NCI-H748 (cell line): ENCODE results near the gene GKAP1.
"Not testable (repeated sequence)": the region's sequence is repeated elsewhere in the genome, so short reads cannot be mapped to it uniquely, and the experiment has no call there.

ENCODE experiments used
- DNase-seq: peaks from one replicate; lab custom pipeline; 2025; ENCODE audit not compliant: unreplicated experiment; lab: John Stamatoyannopoulos, UW

GKAP1 gene

DNA sequence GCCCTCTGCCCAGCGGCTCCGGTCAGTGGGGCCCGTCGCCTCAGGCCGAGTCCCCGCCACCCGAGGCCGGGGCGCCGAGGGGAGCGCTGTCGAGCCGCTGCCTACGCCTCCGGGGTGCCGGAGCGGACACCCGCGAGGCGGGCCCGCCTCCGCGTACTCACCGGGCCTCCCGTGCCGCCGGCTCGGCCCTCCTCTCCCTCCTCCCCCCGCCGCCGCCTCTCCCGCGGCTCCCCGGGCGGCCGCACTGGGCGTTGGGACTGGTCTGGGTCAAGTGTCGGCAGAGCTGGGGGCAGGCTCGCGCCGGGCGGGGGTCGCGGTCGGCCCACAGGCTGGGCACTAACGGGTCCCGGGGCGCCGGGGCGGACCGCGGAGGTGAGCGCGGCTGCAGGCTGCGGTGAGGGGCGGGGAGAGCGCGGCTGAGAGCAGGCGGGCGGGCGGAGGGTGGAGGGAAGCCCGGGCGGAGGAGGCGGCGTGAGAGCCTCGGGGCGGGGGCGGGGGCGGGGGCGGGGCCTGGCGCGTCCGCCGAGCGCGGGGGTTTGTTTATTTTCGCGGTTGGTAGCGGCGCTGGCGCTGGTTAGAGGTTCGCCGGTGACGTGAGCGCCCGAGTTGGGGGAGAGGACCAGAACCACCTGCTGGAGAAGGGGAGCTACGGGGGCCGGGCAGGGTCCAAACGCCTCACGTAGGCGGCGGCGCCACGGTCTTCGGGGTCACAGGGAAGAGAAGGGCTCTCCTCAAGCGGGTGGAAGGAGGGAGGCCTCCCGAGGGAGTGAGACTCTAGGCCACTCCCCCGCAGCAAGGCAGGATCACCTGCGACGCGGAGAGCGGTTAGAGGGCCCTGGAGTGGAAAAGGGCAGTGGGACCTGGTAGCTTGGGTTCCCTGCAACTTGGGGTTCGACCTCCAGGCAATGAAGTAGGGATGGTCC, at the start of gene GKAP1:
Gene GKAP1 (minus strand): TSS at position 414 of the 923 bp plus-strand sequence. CDS start 11,252 bp downstream, outside the sequence.
- peak; percentile 84 for DNase-seq

DNA sequence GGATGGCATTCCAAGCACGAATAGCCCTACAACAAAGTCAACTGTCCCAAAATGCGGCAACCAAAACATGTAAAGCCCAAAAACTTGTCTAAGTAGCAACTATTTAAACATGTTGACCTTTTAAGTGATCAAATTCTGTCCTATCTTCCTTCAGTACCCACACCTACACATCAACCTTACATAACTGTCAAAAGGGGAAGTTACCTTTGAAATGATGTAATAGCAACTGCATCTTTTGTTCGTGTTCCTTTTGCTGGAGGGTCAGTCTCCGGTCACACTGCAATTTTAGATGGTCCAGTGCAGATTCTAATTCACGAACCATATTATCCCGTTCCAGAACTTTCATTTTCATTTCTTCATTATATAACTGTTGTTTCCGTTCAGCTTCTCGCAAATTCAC, 32.3 kb upstream of the GKAP1 start:
- not testable (repeated sequence) for DNase-seq

DNA sequence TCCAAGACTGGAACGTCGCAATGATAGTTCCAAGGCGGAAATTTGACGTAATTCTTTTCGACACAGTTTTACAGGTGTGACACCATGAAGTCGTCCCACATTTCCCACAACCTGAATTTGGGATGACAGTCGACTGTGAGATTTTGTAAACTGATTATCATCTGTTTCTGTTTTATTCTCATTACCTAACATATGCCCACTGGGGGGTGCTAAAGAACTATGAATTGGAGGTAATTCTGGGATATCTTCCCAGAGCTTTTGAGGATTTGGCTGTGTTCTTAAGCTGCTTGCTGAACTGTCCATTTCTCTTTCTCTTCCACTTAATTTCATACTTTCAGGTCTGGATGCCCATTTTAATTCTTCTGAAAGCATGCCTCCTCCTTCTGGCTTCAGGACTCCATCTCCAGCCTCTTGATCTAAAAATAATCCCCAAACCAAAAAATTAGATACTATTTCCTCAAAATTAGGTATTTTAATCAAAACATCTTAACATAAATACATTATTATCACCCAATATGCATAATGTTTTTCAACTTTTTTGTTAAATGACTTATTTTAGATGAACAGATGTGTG, 19.6 kb upstream of the GKAP1 start:
- not testable (repeated sequence) for DNase-seq

DNA sequence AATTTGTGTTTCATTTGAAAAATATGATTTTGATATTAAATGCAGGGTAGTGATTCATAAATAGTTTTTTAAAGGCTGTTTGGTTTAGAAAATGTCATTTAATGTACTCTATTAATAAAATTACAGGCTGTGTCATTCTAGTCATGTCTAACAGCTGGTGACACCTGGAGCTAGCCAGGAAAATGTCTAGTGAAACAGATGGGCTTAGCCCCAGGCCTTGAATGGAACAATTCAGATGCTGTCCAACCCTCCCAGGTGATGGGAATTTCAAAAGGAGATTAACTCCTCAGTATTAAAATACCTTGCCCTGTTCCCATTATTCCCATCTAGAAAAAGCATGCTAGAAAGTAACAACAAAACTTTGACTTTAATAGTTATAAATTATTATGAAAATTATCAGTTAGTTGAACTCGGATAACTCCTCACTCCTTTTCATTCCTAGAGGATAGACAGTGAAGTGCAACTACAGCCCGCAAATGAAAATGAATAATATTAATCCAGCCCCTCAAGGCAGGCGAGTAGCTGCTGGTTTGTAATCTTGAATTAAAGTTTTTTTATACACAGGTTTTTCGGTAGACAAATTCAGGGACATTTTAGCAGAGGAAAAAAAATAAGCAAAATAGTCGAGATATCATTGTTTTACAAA, 13.0 kb upstream of the GKAP1 start:
- DNase-seq = peak; percentile 11

DNA sequence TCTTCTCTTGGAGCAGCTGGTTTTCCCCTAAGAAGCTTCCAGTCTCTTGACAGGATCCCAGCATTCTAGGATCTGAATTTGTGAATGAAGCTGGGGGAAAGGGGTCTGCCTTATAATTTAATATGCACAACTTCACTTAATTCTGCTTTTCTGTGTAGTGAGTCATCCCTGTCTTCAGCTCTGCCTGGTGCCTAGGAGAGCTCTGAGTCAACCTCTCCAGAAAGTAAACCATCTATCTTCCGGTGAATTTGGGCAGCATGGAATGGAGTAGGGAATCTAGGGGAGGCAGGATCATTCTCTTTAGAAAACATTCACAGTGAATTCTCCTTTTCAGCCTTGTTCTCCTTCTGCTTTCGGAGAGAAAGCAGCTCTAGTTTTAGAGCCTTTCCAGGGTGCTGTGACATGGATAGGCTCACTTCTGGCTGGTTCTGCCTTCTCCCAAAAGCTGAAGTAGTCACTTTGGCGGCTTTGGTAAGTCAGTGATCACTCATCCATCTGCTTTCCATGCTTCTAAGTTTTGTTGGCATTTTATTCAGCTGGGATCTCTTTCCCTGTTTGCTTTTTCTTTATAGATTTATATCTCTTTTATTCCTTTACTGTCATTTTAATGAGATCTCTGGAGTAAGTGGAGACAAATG, 7.5 kb upstream of the GKAP1 start:
- not testable (repeated sequence) for DNase-seq

DNA sequence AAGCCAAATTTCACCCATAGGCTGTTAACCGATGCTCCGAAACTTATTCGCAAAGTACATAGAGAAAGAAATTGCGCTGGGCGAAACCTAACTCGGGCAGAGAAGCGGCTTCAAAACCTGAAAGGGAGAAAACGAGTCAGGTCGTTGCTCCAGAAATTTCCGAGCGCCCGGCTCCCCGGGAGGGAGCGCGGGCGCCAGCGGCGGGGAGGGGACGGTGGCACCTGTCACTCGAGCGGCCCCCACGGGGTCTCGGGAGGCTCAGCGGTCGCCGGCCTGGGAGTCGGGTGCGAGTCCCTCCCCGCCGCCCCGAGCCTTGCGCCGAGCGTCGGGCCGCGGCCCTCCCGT, 586 bp downstream of the GKAP1 start:
- DNase-seq = peak; percentile 57

DNA sequence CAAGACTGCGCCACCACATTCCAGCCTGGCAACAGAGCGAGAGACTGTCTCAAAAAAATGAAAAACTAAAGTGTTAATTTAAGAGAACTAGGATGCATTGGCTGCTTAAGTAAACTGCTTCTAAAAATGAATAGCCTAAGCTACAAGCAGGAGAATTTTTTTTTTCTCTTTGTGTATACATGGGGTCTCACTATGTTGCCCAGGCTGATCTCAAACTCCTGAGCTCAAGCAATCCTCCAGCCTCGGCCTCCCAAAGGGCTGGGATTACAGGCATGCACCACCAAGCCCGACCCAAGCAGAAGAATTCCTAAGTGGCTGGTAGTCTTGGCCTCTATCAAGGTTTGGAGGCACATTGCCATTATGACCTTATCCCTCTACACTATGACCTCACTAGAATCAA, 2.4 kb downstream of the GKAP1 start:
- not testable (repeated sequence) for DNase-seq

DNA sequence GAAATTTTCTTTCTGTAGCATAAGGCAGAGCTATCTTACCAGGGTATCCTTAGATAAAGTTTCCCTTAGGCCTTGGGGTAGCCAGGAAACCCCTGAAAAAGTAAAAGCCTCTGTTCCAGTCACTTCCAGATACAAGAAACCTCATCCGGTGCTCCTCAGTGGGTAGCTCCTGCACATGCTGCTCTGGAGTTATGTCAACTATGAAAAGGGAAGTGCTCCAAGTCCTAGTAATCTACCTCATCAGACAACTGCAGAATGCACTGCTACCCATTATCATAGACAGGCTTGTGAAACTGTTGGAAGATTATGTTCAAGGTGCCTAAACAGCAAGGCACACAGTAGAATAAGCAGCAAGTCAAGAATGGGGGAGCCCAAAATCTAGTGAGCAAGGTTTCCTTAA, 8.4 kb downstream of the GKAP1 start:
- not testable (repeated sequence) for DNase-seq

DNA sequence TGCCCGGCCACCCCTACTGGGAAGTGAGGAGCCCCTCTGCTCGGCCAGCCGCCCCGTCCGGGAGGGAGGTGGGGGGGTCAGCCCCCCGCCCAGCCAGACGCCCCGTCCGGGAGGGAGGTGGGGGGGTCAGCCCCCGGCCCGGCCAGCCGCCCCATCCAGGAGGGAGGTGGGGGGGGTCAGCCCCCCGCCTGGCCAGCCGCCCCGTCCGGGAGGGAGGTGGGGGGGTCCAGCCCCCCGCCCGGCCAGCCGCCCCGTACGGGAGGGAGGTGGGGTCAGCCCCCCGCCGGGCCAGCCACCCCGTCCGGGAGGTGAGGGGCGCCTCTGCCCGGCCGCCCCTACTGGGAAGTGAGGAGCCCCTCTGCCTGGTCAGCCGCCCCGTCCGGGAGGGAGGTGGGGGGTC, 13.1 kb downstream of the GKAP1 start:
- not testable (repeated sequence) for DNase-seq

DNA sequence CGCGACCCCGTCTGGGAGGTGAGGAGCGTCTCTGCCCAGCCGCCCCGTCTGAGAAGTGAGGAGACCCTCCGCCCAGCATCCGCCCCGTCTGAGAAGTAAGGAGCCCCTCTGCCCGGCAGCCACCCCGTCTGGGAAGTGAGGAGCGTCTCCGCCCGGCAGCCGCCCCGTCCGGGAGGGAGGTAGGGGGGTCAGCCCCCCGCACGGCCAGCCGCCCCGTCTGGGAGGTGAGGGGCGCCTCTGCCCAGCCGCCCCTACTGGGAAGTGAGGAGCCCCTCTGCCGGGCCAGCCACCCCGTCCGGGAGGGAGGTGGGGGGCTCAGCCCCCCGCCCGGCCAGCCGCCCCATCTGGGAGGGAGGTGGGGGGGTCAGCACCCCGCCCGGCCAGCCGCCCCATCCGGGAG, 13.6 kb downstream of the GKAP1 start:
- not testable (repeated sequence) for DNase-seq

DNA sequence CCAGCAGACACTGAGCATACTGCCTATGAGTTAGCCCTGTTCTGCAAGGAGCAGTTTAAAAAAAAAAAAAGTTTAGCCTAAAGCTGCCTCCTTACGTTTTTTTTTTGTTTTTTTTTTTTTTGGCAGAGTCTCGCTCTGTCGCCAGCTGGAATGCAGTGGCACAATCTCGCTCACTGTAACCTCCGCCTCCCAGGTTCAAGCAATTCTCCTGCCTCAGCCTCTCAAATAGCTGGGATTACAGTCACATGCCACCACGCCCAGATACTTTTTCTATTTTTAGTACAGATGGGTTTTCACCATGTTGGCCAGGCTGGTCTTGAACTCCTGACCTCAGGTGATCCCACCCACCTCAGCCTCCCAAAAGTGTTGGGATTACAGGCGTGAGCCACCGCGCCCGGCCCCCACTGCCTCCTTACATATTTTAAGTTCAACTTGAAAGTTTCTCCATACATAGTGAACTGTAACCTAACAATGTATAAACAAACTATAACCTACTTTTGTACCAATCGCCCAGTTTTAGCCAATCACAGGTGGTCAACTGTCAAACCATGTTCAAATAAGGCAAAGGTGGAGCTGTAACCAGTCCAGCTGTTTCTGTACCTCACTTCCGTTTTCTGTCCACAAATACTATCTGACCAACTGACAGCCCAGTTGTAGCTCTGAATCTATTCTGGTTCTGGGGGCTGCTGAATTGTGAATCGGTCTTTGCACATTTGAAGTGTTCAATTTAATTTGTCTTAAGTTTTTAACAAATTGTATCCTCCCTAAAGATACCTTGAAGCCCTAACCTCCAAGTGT, 17.1 kb downstream of the GKAP1 start:
- DNase-seq = no peak

DNA sequence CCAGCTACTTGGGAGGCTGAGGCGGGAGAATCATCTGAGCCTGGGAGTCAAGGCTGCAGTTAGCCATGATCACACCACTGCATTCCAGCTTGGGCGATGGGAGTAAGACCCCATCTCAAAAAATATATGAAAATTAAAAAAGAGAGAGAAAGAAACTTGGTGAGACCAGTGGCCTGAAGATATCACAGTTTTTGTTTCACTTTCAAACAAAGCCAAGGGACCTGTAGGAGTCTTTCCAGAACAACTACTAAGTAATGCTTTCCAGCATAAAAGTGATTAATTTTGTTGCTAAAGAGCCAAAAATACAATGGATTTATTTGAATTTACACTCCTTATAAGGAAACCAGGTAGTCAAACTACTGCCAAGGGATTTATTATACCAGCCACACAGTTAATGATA, 23.5 kb downstream of the GKAP1 start:
- no peak for DNase-seq

DNA sequence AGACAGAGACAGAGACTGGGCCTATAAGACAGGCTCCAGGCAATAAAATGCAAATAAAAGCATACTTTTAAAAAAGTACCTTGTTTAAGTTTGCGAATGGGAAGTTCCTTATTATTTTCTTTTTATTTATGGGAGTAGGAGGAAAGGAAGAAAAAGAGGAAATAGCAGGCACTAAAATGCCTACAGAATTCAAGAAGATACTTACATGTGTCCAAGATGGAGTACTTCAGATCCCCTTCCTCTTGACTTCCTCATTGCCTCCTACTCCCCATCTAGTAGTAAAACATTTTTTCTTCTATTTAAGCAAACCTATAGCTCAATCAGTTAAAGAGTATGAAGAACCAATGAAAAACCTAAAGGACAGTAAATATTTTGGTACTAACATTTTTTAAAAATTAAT, 24.8 kb downstream of the GKAP1 start:
- no peak for DNase-seq

DNA sequence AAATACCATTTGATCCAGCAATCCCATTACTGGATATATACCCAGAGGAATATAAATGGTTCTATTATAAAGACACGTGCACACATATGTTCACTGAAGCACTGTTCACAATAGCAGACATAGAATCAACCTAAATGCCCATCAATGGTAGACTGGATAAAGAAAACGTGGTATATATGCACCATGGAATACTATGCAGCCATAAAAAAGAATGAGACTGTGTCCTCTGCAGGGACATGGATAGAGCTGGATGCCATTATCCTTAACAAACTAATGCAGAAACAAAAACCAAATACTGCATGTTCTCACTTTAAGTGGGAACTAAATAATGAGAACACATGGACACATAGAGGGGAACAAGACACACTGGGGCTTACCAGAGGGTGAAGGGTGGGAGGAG, 39.4 kb downstream of the GKAP1 start:
- DNase-seq = no peak

DNA sequence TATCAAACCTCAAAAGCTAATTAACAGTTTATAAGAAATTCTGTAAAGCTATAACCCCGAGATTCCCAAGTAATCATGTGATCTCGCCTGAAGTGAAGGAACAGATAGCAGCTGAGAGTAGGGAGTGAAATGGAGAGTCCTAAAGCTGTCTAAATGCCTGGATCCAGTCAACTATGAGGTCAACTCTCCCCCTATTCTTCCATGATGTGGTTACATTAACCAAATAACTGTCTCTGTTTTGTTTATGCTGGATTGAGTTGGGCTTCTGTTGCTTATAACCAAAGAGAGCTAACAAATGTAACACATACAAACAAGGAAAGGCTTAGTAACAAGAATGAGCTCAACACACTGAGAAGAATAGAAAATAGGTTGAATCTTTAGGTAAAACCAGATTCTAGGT, 41.6 kb downstream of the GKAP1 start:
- no peak for DNase-seq

DNA sequence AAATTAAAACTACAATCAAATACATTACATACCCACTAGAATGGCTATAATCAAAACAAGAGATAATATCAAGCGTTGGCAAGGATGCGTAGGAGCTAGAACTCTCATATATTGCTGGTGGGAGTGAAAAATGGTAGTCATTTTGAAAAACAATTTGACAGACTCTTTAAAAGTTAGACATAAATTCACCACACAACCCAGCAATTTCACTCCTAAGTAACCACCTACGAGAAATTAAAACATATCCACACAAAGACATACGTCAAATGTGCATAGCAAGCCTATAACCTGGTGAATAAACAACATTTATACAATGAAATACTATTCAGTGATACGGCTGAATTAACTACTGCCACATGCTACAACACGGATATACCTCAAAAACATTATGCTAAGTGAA, 44.7 kb downstream of the GKAP1 start:
- DNase-seq = no peak

DNA sequence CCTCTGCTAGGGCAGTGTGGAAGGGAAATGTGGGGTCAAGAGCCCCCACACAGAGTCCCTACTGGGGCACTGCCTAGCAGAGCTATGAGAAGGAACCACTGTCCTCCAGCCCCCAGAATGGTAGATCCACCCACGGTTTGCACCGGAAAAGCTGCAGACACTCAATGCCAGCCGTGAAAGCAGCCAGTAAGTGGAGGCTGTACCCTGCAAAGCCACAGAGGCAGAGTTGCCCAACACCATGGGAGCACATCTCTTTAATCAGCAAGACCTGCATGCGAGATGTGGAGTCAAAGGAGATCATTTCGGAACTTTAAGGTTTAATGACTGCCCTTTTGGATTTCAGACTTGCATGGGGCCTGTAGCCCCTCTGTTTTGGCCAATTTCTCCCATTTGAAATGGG, 52.2 kb downstream of the GKAP1 start:
- DNase-seq = no peak

DNA sequence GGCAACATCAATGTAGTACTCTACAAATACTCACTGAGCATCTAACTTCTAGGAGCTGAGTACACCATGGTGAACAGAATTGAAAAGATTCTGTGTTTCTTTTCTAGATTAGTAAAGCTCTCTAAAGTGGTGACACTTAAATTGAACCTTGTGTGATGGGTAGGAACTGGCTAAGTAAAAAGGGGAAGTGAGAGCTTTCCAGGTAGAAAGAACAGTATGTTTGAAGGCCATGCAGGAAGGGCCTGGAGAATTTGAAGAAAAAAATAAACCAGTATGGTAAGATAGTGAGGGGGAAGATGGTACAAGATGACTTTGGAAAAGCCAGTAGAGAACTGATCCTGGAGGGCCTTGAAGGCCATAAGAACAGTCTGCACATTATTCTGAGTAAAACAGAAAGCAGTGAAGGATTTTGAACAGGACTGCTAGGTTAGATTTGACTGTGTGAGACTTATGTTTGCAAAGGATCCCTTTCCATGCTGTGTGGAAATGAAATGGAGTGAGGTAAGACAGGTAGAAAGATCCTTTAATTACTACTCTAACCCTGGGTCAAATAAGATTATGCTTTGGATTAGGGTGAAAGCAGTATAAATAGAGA, 63.1 kb downstream of the GKAP1 start:
- no peak for DNase-seq

DNA sequence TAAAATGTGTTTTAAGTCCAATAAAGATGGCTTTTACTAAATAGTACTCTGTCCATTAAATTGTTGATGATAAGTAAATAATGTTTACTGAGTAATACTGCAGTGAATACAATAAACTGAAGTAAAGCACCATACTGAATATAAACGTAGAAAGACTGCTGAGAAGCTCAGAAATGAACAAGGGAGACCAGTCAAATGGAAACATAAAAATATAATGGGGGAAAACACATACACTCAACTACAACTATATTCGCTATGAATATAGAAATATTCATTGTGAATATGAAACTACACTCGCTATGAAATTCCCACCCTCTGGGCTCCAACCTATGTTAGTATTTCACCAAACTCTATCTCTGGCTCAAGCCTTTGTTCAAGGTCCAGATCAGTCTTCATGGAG, 67.9 kb downstream of the GKAP1 start:
- DNase-seq = no peak

DNA sequence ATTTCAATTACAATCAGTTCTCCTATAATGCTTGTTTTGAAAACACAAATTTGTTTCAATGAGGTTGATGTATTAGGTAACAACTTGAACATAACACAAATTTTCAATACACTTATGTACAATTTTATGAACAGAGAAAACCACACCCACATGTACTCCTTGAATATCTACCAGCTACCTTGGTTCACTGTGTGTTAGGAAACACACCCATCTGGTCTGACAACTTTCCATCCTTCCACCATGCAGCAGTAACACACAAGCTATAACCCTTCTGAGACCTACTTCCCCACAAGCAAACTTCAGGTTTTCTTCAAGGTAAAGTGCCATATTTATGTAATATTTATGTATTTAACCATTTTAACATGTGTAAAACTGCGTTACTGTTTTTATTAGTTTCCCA, 73.4 kb downstream of the GKAP1 start:
- DNase-seq = no peak
